Measurements from ENCODE around the gene VSTM4. TPM values are rescaled to one million over a fixed set of nuclear protein-coding genes. Genes with fewer than 3 reads are reported as not detected.

Gene VSTM4
- total RNA-seq, 1 donor from 2014 or later: 2.2 TPM

DNA sequence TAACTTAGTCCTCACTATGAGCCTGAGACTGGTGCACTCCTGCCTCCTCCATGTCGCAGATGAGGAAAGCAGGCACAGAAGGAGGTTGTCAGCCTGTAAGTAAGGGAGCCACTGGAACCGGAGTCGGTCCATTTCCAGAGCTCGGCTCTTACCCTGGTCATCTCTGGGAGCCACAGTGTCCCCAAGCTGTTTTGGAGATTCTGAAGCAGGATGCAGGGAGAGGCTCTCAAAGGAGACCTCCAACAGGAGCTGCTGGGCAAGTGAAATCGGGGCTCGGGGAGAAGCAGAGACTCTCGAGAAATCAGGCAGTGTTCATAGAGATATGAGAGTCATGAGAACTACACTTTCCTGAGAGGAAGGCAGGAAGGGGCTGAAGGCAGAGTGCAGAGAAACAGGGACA is 39.0 kb downstream of the VSTM4 start:
- Mint-ChIP-seq H3K36me3 (ENCODE audit: low read depth) (peaks cover 4% of the 10 kb centered on the region), H3K9me3 (peaks cover 2% of the 10 kb centered on the region), H3K4me1 (peaks cover 17% of the 10 kb centered on the region), H3K27me3 (ENCODE audit: low read depth) (peaks cover 27% of the 10 kb centered on the region), H3K27ac (ENCODE audit: unreplicated experiment) (no peak overlapping the region), H3K4me3 (no peak overlapping the region)
- DNase-seq (ENCODE audit: low read depth, low spot score): no peak
- no peak for TF ChIP-seq CTCF (conservative IDR thresholded peaks at IDR 0.05)

DNA sequence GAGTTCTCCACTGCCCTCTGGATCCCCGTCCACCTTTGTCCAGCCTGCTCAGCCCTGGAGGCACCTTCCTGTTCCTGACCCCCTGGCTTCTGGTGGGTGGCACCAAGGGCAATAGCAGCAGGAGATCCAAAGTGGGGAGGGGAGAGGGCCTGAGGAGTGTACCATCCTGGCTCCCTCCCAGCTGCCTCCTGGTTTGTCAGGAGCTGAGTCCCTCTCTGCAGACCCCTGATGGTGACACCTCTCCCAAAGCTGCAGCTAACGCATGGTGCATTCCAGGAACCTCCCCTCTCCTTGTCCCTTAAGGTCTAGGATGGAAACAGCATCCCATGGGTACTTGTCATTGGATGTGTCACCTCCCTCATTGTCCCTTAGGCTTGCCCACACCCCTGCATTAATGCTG is 39.6 kb downstream of the VSTM4 start:
- Mint-ChIP-seq H3K4me3 (no peak overlapping the region), H3K9me3 (peaks cover 2% of the 10 kb centered on the region), H3K27ac (ENCODE audit: unreplicated experiment) (no peak overlapping the region), H3K36me3 (ENCODE audit: low read depth) (peaks cover 4% of the 10 kb centered on the region), H3K4me1 (peaks cover 11% of the 10 kb centered on the region), H3K27me3 (ENCODE audit: low read depth) (peaks cover 22% of the 10 kb centered on the region)
- no peak for TF ChIP-seq CTCF (conservative IDR thresholded peaks at IDR 0.05)
- DNase-seq (ENCODE audit: low read depth, low spot score): no peak

GRCh38 chr10:49074836-49075682 is 40.3 kb downstream of the VSTM4 start:
- Mint-ChIP-seq H3K27me3 (ENCODE audit: low read depth) (peaks cover 17% of the 10 kb centered on the region), H3K9me3 (peaks cover 2% of the 10 kb centered on the region), H3K27ac (ENCODE audit: unreplicated experiment) (no peak overlapping the region), H3K4me1 (peaks cover 7% of the 10 kb centered on the region), H3K36me3 (ENCODE audit: low read depth) (peaks cover 4% of the 10 kb centered on the region), H3K4me3 (no peak overlapping the region)
- no peak for DNase-seq (ENCODE audit: low read depth, low spot score)
- TF ChIP-seq CTCF (conservative IDR thresholded peaks at IDR 0.05): no peak

DNA sequence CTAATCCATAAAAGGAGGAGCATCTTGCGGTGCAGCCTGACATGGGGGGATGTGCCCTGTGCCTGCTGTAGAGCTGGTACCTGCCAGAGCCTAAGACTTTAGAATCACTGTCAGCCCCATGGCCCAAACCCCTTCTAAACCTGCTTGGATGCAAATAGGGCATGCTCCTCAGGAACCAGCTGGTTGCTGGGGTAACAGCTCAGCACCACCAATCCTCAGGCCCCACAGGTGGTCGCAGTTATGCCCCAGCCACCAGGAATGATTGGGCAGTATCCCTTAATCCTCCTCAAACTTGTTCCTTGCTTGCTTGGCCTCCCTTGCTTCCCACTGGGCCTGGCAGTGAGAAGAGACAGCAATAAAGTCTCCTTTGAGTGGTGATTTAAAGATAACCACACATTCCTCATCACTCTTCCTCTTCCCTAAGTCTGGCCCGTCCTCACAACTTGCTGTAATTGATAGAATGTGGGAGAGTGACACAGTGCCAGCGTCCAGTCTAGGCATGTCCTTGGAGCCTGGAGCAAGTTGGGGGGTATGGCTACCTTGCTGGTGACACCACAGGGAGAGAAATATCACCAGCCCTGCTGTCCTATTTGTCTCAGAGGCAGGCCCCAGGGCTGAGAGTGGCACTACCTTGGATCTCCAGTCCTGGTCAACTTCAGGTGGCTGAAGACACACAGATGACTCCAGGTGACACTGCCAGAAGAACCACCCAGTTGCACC is 43.0 kb downstream of the VSTM4 start:
- no peak for DNase-seq (ENCODE audit: low read depth, low spot score)
- H3K27ac Mint-ChIP-seq (ENCODE audit: unreplicated experiment): no peak overlapping the region
- H3K4me3 Mint-ChIP-seq: no peak overlapping the region
- peaks cover 6% of the 10 kb centered on the region for H3K27me3 Mint-ChIP-seq (ENCODE audit: low read depth)
- peaks cover 2% of the 10 kb centered on the region for H3K9me3 Mint-ChIP-seq
- peaks cover 4% of the 10 kb centered on the region for H3K36me3 Mint-ChIP-seq (ENCODE audit: low read depth)
- TF ChIP-seq CTCF (conservative IDR thresholded peaks at IDR 0.05): no peak
- H3K4me1 Mint-ChIP-seq: peaks cover 5% of the 10 kb centered on the region

DNA sequence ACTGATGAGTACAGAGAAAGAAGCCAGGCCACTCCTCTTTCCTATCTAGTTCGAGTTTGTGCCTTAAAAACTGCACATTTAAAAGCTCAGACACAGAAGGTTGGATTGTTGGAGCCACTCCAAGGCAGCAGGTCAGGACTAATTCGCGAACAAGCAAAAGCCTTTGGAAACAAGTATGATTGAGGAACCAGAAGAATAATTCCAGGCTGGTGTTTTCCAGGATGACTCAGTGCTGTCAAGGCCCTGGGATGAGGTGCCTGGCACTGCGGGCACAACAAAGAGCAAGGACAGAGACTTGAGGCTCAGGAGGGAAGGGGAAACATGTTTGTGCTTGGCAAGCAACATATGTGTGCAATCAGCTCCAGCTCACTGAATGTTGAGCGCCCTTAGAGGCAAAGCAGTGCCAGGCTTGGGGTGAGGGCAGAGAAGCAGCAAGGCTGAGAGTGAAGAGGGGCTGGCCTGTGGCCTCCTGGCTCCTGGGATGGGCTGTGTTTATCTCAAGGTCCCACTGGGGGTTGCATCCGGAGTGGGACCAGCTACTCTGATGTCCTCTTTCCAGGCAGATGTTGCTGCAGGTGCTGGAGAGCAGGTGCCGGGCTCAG is 44.1 kb downstream of the VSTM4 start:
- Mint-ChIP-seq H3K4me1 (no peaks in the 10 kb centered on the region), H3K36me3 (ENCODE audit: low read depth) (peaks cover 4% of the 10 kb centered on the region)

More for the DNA sequence above, 44.1 kb downstream of the VSTM4 start:
- no peak for TF ChIP-seq CTCF (conservative IDR thresholded peaks at IDR 0.05)
- DNase-seq (ENCODE audit: low read depth, low spot score): no peak
- H3K4me3 Mint-ChIP-seq: no peak overlapping the region
- H3K9me3 Mint-ChIP-seq: peaks cover 2% of the 10 kb centered on the region
- H3K27ac Mint-ChIP-seq (ENCODE audit: unreplicated experiment): no peak overlapping the region
- no peaks in the 10 kb centered on the region for H3K27me3 Mint-ChIP-seq (ENCODE audit: low read depth)

All from neural crest cell (in vitro differentiated cells).